Loucy (cell line): ENCODE measurements around the gene ARL3.

Source experiments
- EZH2phosphoT487 ChIP-seq: fragments of 200-600 bp; IDR thresholded peaks from 2 replicates; pipeline ENCODE4 v1.6.1; 2018; ENCODE audit warnings: antibody characterized with exemption, mild to moderate bottlenecking, moderate library complexity, borderline replicate concordance
- TF ChIP-seq, protein P1 (sequence below): fragments of 200-600 bp; sonication (generic); conservative IDR thresholded peaks from 2 replicates; pipeline ENCODE4 v1.5.1; 2014; ENCODE audit warnings: mild to moderate bottlenecking, antibody characterized with exemption, low read length

DNA sequence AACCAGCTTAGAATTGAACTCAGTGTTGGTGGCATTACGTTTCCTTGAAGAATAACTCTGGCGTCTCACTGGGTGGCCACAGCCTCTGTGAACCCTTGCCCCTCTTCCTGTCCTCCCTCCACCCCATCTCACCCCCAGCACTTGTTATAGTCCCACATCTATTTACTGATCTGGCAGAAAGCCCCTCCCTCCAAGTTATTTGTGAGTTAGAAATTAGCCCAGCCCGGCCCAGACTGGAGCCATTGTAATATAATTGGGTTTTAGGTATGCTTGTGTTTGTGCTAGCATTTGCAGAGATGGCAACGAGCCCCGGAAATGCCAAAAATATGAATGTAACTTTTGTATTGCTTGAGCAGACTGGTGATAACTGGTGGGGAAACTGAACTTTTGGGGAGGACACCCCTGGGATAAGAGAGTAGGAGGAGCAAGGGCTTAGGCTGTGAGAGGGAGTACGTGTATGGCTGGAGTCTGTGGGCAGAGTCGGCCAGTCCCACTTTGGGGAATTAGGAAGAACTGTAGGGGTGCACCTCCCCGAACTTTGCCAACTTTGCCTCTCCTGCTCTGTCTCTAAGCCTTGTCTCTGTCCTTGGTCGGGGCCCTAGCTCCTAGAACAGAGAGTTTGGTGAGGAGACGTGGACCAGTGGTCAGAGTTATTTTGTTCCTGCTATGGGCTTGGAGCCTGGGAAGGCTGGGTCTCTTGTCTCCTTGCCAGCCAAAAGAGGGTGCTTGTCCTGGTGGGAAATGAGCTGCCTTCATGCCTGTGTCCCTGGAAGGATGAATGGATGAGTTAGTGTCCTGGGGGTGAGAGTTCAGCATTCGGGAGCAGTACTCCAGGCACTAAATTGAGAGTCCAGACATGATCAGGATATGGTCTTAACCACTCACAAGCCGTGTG is 89.2 kb downstream of the ARL3 start:
- TF ChIP-seq, protein P1, sequence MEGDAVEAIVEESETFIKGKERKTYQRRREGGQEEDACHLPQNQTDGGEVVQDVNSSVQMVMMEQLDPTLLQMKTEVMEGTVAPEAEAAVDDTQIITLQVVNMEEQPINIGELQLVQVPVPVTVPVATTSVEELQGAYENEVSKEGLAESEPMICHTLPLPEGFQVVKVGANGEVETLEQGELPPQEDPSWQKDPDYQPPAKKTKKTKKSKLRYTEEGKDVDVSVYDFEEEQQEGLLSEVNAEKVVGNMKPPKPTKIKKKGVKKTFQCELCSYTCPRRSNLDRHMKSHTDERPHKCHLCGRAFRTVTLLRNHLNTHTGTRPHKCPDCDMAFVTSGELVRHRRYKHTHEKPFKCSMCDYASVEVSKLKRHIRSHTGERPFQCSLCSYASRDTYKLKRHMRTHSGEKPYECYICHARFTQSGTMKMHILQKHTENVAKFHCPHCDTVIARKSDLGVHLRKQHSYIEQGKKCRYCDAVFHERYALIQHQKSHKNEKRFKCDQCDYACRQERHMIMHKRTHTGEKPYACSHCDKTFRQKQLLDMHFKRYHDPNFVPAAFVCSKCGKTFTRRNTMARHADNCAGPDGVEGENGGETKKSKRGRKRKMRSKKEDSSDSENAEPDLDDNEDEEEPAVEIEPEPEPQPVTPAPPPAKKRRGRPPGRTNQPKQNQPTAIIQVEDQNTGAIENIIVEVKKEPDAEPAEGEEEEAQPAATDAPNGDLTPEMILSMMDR, result no peak
- TF ChIP-seq EZH2phosphoT487, result no peak
